HG02678 (cell line): ENCODE measurements around the gene TMEM106C.

Source experiments
- ATAC-seq: cut with Tn5 transposase; IDR thresholded peaks from one replicate; pipeline ENCODE4 v1.9.1; 2021; ENCODE audit warnings: mild to moderate bottlenecking, moderate library complexity; ENCODE audit not compliant: unreplicated experiment

TMEM106C gene

GRCh38 chr12:47992776-47993175 is 29.4 kb downstream of the TMEM106C start:
- no peak for ATAC-seq

GRCh38 chr12:47993491-47993890 is 30.1 kb downstream of the TMEM106C start:
- no peak for ATAC-seq

- ATAC-seq = no peak
Measured at GRCh38 chr12:47995981-47996401, 32.6 kb downstream of the TMEM106C start.

GRCh38 chr12:47997321-47997720 is 33.9 kb downstream of the TMEM106C start:
- ATAC-seq = no peak

- ATAC-seq = no peak
Measured at GRCh38 chr12:47999816-48000215, 36.4 kb downstream of the TMEM106C start.

GRCh38 chr12:48000878-48001504 is 37.6 kb downstream of the TMEM106C start:
- ATAC-seq = no peak

GRCh38 chr12:48001505-48002413 is 38.4 kb downstream of the TMEM106C start:
- ATAC-seq = no peak

- no peak for ATAC-seq
Measured at GRCh38 chr12:48002414-48002730, 39.0 kb downstream of the TMEM106C start.

- ATAC-seq = no peak
Measured at GRCh38 chr12:48002773-48003218, 39.4 kb downstream of the TMEM106C start.

- ATAC-seq = no peak
Measured at GRCh38 chr12:48003226-48004052, 40.0 kb downstream of the TMEM106C start.

GRCh38 chr12:48004053-48004941 is 40.9 kb downstream of the TMEM106C start, which contains the start of gene COL2A1:
TSS of gene COL2A1 (minus strand) at chr12:48004476. CDS start at chr12:48004321, 155 bp downstream.
- ATAC-seq = no peak

- no peak for ATAC-seq
Measured at GRCh38 chr12:48005001-48005749, 41.8 kb downstream of the TMEM106C start.

GRCh38 chr12:48005750-48006021 is 42.3 kb downstream of the TMEM106C start:
- no peak for ATAC-seq

GRCh38 chr12:48007206-48007605 is 43.8 kb downstream of the TMEM106C start:
- ATAC-seq = no peak

GRCh38 chr12:48008349-48008748 is 45.0 kb downstream of the TMEM106C start:
- ATAC-seq = no peak

- no peak for ATAC-seq
Measured at GRCh38 chr12:48008950-48009349, 45.6 kb downstream of the TMEM106C start.

- no peak for ATAC-seq
Measured at GRCh38 chr12:48009471-48009870, 46.1 kb downstream of the TMEM106C start.

GRCh38 chr12:48010366-48010970 is 47.1 kb downstream of the TMEM106C start:
- no peak for ATAC-seq

- no peak for ATAC-seq
Measured at GRCh38 chr12:48012070-48012469, 48.7 kb downstream of the TMEM106C start.
